Measurements from ENCODE around the gene TMEM242. TPM values are rescaled to one million over a fixed set of nuclear protein-coding genes. Genes with fewer than 3 reads are reported as not detected.

TMEM242 gene
- total and polyA plus RNA-seq, 2 of the 8 experiments (the other 6 are each of a cell fraction or from before 2014, with no cell fraction given), result 2.4 to 9.0 TPM

DNA sequence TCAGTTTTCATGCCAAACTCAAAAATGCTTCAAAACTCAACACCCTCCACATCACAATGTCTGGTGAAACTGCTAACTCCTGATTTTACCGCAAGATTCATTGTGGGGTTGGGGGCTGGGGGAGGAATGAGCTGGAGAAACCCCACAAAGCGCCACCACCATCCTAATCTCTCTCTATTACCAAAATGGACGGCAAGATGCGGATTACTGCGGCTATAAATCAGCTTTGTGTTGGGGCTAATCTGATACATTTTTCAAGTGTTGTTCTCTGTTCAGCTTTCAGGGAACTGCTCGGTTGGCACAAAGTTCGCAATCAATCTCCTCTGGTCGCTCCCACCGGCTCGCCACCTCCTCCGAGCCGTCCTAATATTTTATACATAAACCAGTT, 83.7 kb downstream of the TMEM242 start:
- Histone ChIP-seq H3K23ac (ENCODE audit: insufficient read length) (no peak overlapping the region), H3K14ac (ENCODE audit: insufficient read length) (no peak overlapping the region), H3K27ac (ENCODE audit: low read depth, low read length) (no peak overlapping the region), H3K56ac (replicated peaks; ENCODE audit: insufficient read length, low read depth, low read length) (no peak overlapping the region), H3K79me2 (ENCODE audit: control insufficient read depth in 1 of 2, insufficient read depth in 2 of 2, low read length in 2 of 2) (no peaks in the 10 kb centered on the region), H3K4me1 (replicated peaks in 1 of 4; ENCODE audit: control insufficient read depth in 3 of 4, insufficient read depth in 4 of 4, low read length in 3 of 4) (peaks cover 0 to 16% (median 7%) of the 10 kb centered on the region in 4 experiments; a peak in 6 of 7 replicates), H3K9ac (replicated peaks in 1 of 4; ENCODE audit: extremely low read depth in 1 of 4, low read depth in 3 of 4, low read length in 3 of 4) (no peak overlapping the region), H4K5ac (ENCODE audit: insufficient read length, low read depth, low read length) (no peak overlapping the region), H2BK120ac (replicated peaks; ENCODE audit: low read depth, low read length) (no peak overlapping the region), H2BK12ac (ENCODE audit: low read depth, low read length) (no peak overlapping the region), H3K79me1 (ENCODE audit: low read depth, low read length) (no peaks in the 10 kb centered on the region), H2BK5ac (ENCODE audit: low read depth, low read length) (no peak overlapping the region), H2BK20ac (ENCODE audit: low read length) (no peak overlapping the region), H3K4me2 (ENCODE audit: insufficient read depth in 1 of 2, low read depth in 2 of 2, low read length in 2 of 2) (no peak overlapping the region), H2AK5ac (ENCODE audit: low read depth, low read length) (no peak overlapping the region), H3K23me2 (ENCODE audit: low read depth, low read length) (peaks cover 16% of the 10 kb centered on the region; the same call in 1 of the 2 replicates), H3K9me3 (ENCODE audit: insufficient read depth in 2 of 2, low read depth in 1 of 2, low read length in 1 of 2) (peaks cover 0 to 2% of the 10 kb centered on the region in 2 experiments; a peak in 1 of 4 replicates), H3K18ac (ENCODE audit: extremely low read depth, low read length) (no peak overlapping the region), H3K4me3 (ENCODE audit: extremely low read depth in 1 of 4, insufficient read depth in 2 of 4, low read depth in 3 of 4, low read length in 4 of 4) (no peak overlapping the region), H3K36me3 (ENCODE audit: control insufficient read depth in 2 of 4, insufficient read depth in 4 of 4, low read length in 3 of 4) (no peaks in the 10 kb centered on the region; a peak in 1 of 8 replicates), H2AFZ (ENCODE audit: low read length) (no peak overlapping the region), H4K91ac (replicated peaks; ENCODE audit: insufficient read length, low read length) (no peak overlapping the region), H4K20me1 (replicated peaks in 1 of 2; ENCODE audit: control insufficient read depth in 1 of 2, insufficient read depth in 2 of 2, low read length in 2 of 2) (peaks cover 0 to 3% of the 10 kb centered on the region in 2 experiments), H3K4ac (replicated peaks; ENCODE audit: insufficient read length, low read depth, low read length) (no peak overlapping the region), H3K27me3 (replicated peaks in 1 of 4; ENCODE audit: control insufficient read depth in 3 of 4, extremely low read depth in 1 of 4, insufficient read depth in 3 of 4, low read length in 3 of 4) (peaks cover 6 to 31% (median 26%) of the 10 kb centered on the region in 4 experiments), H2BK15ac (ENCODE audit: low read length) (no peak overlapping the region), H4K8ac (ENCODE audit: extremely low read depth, insufficient read depth, low read length) (no peak overlapping the region)
- no peak for DNase-seq (ENCODE audit: low read depth in 1 of 2, low spot score in 2 of 2)
- WGBS, 2 experiments (ENCODE audit: extremely low coverage in 1 of 2, insufficient coverage in 1 of 2, insufficient read length in 1 of 2, insufficient replicate concordance in 2 of 2, low coverage in 1 of 2, low lambda C conversion rate in 2 of 2, missing lambda C conversion rate in 1 of 2), result 97% methylated on average over 12 of the region's 12 CpGs; no CpG with 5 or more reads in 1 of the 2 experiments
- POLR2A ChIA-PET (ENCODE audit: partially characterized antibody), result interaction anchor here (0.8 kb wide), 1 partner anchor 84 kb away, joined by 3 read pairs; the partner anchor contains the start of gene TMEM242
- CTCF ChIA-PET (ENCODE audit: partially characterized antibody), result interaction anchor here (0.6 to 1.0 kb wide), 2 partner anchors 16 to 1550 kb away, joined by 3 read pairs; no protein-coding TSS in a partner anchor
- FAIRE-seq, result no peak
- TF ChIP-seq, protein P1, sequence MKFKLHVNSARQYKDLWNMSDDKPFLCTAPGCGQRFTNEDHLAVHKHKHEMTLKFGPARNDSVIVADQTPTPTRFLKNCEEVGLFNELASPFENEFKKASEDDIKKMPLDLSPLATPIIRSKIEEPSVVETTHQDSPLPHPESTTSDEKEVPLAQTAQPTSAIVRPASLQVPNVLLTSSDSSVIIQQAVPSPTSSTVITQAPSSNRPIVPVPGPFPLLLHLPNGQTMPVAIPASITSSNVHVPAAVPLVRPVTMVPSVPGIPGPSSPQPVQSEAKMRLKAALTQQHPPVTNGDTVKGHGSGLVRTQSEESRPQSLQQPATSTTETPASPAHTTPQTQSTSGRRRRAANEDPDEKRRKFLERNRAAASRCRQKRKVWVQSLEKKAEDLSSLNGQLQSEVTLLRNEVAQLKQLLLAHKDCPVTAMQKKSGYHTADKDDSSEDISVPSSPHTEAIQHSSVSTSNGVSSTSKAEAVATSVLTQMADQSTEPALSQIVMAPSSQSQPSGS (IDR thresholded peaks at IDR 0.05; ENCODE audit: low read length), result no peak
- TF ChIP-seq EGR1 (IDR thresholded peaks at IDR 0.05; ENCODE audit: borderline replicate concordance, low read depth, low read length) (no peak), CBX5 (IDR thresholded peaks at IDR 0.05; ENCODE audit: low read depth, low read length) (no peak), EZH2 (IDR thresholded peaks at IDR 0.05; ENCODE audit: low read depth, low read length, severe bottlenecking) (no peak), JUND (IDR thresholded peaks at IDR 0.05; ENCODE audit: low read length) (no peak), ZNF274 (IDR thresholded peaks at IDR 0.05; ENCODE audit: borderline replicate concordance, extremely low read depth, low read length) (no peak), SP4 (IDR thresholded peaks at IDR 0.05; ENCODE audit: low read length) (no peak), HDAC2 (IDR thresholded peaks at IDR 0.05; ENCODE audit: borderline replicate concordance in 1 of 2, low read depth in 2 of 2, low read length in 2 of 2) (no peak)
- TF ChIP-seq, protein P2, sequence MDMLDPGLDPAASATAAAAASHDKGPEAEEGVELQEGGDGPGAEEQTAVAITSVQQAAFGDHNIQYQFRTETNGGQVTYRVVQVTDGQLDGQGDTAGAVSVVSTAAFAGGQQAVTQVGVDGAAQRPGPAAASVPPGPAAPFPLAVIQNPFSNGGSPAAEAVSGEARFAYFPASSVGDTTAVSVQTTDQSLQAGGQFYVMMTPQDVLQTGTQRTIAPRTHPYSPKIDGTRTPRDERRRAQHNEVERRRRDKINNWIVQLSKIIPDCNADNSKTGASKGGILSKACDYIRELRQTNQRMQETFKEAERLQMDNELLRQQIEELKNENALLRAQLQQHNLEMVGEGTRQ (IDR thresholded peaks at IDR 0.05; ENCODE audit: low read length), result no peak
- TF ChIP-seq, protein P3, sequence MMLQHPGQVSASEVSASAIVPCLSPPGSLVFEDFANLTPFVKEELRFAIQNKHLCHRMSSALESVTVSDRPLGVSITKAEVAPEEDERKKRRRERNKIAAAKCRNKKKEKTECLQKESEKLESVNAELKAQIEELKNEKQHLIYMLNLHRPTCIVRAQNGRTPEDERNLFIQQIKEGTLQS (IDR thresholded peaks at IDR 0.05; ENCODE audit: insufficient read depth, low read depth, low read length), result no peak

Data from H1 (cell line).